Thoracic aorta (tissue), 2 donors: ENCODE data around the gene NMRK1. TPM values are rescaled to one million over a fixed set of nuclear protein-coding genes. Genes with fewer than 3 reads are reported as not detected.

Source experiments
- ATAC-seq: fragments of 150-250 bp; one replicate; pipeline ENCODE4 v1.8.0; 2017; ENCODE audit warnings: low read depth; ENCODE audit not compliant: insufficient number of reproducible peaks, low FRiP score
- DNase-seq: peaks from one replicate; pipeline ENCODE4 v3.0.0-alpha.2; 2020; ENCODE audit warnings: low spot score
- H3K27ac ChIP-seq, 2 donors: fragments of 200-600 bp; sonication (generic); 1 replicate in 1 of 2; 2 replicates in 1 of 2; pipeline ENCODE4 v1.5.1; 2016; ENCODE audit warnings: mild to moderate bottlenecking in 2 of 2, moderate library complexity in 2 of 2
- H3K27me3 ChIP-seq: fragments of 200-600 bp; sonication (generic); replicated peaks from 2 replicates; pipeline ENCODE4 v1.6.0; 2016; ENCODE audit warnings: mild to moderate bottlenecking; ENCODE audit not compliant: insufficient read depth
- H3K36me3 ChIP-seq: fragments of 200-600 bp; sonication (generic); one replicate; pipeline ENCODE4 v1.5.1; 2016
- H3K4me1 ChIP-seq, 2 donors: fragments of 200-600 bp; sonication (generic); 1 replicate in 1 of 2; 2 replicates in 1 of 2; pipeline versions ENCODE4 v1.5.1 to v1.6.0; 2016; ENCODE audit warnings: low read depth in 2 of 2, mild to moderate bottlenecking in 1 of 2; ENCODE audit not compliant: control insufficient read depth in 1 of 2
- H3K4me3 ChIP-seq: fragments of 200-600 bp; sonication (generic); 2 replicates; pipeline ENCODE4 v1.5.1; 2016; ENCODE audit warnings: mild to moderate bottlenecking
- H3K9me3 ChIP-seq: fragments of 200-600 bp; sonication (generic); 2 replicates; pipeline ENCODE4 v1.5.1; 2016
- total RNA-seq, 2 donors: library from RNA; depleted of rRNA; stranded (reverse); fragments of >200 nt; gene quantifications; one replicate each; pipeline versions ENCODE4 v1.1.0 to v1.2.3, GENCODE V29; 2016
- TF ChIP-seq, protein P1 (sequence below): fragments of 200-600 bp; sonication (generic); IDR thresholded peaks from one replicate; pipeline ENCODE4 v1.5.1; 2019; ENCODE audit warnings: antibody characterized with exemption

Gene NMRK1
- total RNA-seq, 2 donors from 2014 or later, result 20.2 to 30.6 TPM

DNA sequence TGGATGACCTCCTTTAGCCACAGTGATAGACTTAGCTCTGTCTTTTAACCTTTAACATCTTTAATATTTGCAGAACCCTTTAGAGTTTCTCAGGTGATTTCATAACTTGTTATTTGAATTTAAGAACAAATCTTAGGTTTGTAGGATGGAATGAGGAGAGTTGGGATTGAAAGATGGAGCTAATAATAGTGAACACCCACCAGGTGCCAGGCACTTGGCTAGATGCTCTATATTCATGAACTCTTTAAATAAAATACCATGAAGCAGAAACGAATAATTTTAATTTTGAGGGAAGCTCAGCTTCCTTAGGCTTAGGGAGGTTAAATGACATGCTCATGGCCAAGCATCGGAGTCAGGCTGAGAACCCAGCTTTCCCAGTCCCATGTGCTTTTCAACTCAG lies 40.4 kb downstream of the NMRK1 start:
- no peak overlapping the region for H3K27ac ChIP-seq
- no peaks in the 10 kb centered on the region for H3K4me1 ChIP-seq
- no peaks in the 10 kb centered on the region for H3K9me3 ChIP-seq
- no peaks in the 10 kb centered on the region for H3K27me3 ChIP-seq
- no peak overlapping the region for H3K4me3 ChIP-seq
- no peak for ATAC-seq
- DNase-seq, result no peak
- H3K36me3 ChIP-seq, result no peaks in the 10 kb centered on the region
- TF ChIP-seq, protein P1, sequence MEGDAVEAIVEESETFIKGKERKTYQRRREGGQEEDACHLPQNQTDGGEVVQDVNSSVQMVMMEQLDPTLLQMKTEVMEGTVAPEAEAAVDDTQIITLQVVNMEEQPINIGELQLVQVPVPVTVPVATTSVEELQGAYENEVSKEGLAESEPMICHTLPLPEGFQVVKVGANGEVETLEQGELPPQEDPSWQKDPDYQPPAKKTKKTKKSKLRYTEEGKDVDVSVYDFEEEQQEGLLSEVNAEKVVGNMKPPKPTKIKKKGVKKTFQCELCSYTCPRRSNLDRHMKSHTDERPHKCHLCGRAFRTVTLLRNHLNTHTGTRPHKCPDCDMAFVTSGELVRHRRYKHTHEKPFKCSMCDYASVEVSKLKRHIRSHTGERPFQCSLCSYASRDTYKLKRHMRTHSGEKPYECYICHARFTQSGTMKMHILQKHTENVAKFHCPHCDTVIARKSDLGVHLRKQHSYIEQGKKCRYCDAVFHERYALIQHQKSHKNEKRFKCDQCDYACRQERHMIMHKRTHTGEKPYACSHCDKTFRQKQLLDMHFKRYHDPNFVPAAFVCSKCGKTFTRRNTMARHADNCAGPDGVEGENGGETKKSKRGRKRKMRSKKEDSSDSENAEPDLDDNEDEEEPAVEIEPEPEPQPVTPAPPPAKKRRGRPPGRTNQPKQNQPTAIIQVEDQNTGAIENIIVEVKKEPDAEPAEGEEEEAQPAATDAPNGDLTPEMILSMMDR, result no peak

DNA sequence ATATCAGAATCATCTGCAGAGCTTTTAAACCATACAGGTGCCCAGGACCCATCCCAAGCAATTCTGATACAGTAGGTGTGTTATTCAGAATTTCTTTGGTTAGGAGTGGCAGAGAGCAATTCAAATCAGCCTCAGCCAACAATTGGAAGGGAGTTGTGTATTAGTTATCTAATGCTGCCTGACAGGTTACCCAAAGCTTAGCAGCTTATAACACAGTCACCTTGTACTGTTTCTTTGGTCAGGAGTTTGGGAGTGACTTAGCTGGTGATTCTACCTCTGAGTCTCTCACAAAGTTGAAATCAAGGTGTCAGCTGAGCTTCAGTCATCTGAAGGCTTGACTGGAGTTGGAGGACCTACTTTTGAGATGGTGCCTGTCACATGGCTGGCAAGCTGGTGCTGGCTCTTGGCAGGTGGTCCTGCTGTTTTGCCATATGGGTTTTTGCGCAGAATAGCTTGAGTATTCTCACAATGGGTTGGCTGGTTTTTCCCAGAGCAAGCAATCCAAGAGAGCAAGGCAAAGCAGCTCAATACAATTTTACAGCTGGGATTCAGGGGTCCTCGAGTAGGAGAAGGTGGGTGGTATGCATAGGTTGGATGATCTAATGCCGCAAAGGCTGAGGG lies 41.1 kb downstream of the NMRK1 start:
- no peak for ATAC-seq
- H3K9me3 ChIP-seq, result no peaks in the 10 kb centered on the region
- no peaks in the 10 kb centered on the region for H3K4me1 ChIP-seq
- H3K27ac ChIP-seq, result no peak overlapping the region
- TF ChIP-seq, protein P1, result no peak
- no peaks in the 10 kb centered on the region for H3K27me3 ChIP-seq
- H3K36me3 ChIP-seq, result no peaks in the 10 kb centered on the region
- DNase-seq, result no peak
- no peak overlapping the region for H3K4me3 ChIP-seq

DNA sequence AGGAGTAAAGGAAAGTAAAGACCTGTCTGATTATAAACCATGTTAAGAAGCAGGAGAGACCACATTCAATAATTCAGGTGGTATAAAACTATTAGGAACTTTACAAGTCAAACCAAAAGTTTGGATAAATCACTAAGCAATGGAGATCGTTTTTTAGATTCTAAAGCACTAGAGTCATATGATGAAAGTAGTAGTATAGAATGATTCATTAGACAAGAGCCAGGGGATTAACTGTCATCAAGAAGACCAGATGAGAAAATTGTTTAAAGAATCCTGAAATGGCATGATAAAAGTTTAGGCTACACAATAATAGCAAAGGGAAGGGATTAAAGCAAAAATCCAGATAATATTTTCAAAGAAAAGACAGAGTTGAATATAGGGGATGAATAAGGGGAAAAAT lies 46.9 kb downstream of the NMRK1 start:
- no peak for DNase-seq
- Histone ChIP-seq H3K4me3 (no peak overlapping the region), H3K36me3 (no peaks in the 10 kb centered on the region), H3K27me3 (no peaks in the 10 kb centered on the region), H3K4me1 (no peaks in the 10 kb centered on the region), H3K27ac (no peak overlapping the region), H3K9me3 (no peaks in the 10 kb centered on the region)
- TF ChIP-seq, protein P1, result no peak
- no peak for ATAC-seq

DNA sequence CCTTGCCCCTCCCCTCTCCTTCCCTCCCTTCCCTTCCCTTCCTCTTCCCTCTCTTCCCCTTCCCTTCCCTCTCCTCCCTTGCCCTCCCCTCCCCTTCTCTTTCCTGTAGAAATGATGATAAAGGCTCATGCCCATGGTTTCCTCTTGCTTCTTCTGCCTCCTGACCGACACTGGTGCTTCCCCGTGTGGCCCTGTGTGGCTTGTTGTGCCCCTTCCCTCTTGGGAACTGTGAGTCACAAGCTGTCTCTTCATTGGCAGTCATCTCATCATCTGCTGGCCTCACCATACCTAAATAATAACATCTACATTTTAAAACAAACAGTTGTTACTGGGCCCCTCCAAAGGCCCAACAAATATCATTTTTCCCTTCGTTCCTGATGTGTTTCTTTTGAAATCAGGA lies 48.2 kb downstream of the NMRK1 start:
- Histone ChIP-seq H3K4me1 (no peaks in the 10 kb centered on the region), H3K4me3 (no peak overlapping the region), H3K9me3 (no peaks in the 10 kb centered on the region), H3K27ac (no peak overlapping the region), H3K27me3 (no peaks in the 10 kb centered on the region), H3K36me3 (no peaks in the 10 kb centered on the region)
- TF ChIP-seq, protein P1, result no peak
- DNase-seq (no peak), ATAC-seq (no peak)

DNA sequence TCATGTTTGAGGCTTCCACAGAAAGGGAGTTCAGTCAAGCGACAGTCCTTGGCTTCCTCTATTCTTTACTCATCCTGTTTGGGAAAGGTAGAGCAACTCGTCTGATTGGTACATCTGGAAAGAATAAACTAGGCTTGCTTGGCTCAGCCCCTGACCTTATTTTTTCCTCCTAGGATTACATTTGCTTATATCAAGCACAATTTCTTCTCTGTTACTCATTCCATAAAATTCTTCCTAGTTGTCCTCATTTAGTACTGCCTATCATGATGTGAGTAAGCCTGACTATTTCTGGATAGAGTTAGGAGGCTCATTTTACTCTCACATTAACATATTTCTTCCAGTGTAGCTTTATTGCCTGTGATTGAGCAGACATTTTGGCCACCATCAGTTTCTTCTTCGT lies 48.9 kb downstream of the NMRK1 start:
- Histone ChIP-seq H3K9me3 (no peaks in the 10 kb centered on the region), H3K36me3 (no peaks in the 10 kb centered on the region), H3K27me3 (no peaks in the 10 kb centered on the region), H3K27ac (no peak overlapping the region), H3K4me3 (no peak overlapping the region), H3K4me1 (no peaks in the 10 kb centered on the region)
- no peak for DNase-seq
- TF ChIP-seq, protein P1, result no peak
- ATAC-seq, result no peak
